HG03025 (cell line): Measurements from ENCODE around the gene RBPMS2.

Source experiments
- ATAC-seq: cut with Tn5 transposase; IDR thresholded peaks from one replicate; pipeline ENCODE4 v1.9.1; 2021; ENCODE audit warnings: mild to moderate bottlenecking, moderate library complexity; ENCODE audit not compliant: unreplicated experiment, low FRiP score

Gene RBPMS2

DNA sequence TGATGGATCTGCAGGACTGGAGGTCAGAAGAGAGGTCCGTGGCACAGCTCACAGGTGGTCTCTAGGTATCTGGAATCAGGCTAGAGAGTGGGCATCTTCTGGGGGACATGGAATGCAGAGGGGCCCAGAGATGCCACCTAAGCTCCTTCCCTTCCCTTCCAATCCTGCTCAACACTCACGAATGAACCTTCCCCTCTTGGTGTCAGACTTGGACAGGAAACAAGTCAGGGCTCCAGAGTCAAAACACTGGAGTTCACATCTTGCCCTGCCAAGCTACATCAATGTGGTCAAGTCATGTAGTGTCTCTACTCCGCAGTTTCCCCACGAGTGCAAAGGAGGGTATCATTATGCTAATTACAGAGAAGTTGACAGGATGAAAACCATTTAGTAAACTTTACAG, 16.0 kb upstream of the RBPMS2 start:
- no peak for ATAC-seq

DNA sequence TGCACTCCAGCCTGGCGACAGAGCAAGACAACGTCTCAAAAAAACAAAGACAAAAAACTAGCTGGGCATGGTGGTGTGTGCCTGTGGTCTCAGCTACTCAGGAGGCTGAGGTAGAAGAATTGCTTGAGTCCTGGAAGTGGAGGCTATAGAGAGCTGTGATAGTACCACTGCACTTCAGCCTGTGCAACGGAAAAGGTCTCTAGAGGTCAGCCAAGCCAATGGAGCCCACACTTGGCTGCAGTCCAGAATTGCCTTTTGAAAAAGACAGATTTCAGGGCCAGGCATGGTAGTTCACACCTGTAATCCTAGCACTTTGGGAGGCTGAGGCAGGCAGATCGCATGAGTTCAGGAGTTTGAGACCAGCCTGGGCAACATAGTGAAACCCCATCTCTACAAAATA, 8.4 kb upstream of the RBPMS2 start:
- no peak for ATAC-seq

GRCh38 chr15:64782751-64783150, 7.4 kb upstream of the RBPMS2 start:
- no peak for ATAC-seq

DNA sequence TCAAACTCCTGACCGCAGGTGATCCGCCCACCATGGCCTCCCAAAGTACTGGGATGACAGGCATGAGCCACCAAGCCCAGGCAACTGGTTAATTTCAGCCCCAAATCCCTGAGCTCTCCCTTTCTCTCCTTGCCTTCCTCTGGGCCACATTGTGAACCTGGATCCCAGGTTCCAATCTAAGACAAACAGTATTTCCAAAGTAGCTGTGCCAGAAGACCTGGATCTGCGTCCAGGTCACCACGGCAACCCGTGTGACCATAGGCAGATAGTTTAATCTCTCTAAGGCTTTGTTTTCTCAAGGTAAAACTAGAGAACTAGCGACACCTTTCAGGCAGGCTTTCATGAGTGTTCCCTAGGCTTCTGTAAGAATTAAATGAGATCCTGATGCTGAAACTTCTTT, 5.9 kb upstream of the RBPMS2 start:
- ATAC-seq, result no peak

GRCh38 chr15:64780600-64781156, 5.3 kb upstream of the RBPMS2 start:
- ATAC-seq, result no peak

- no peak for ATAC-seq
Observed at GRCh38 chr15:64779630-64780029, 4.2 kb upstream of the RBPMS2 start.

DNA sequence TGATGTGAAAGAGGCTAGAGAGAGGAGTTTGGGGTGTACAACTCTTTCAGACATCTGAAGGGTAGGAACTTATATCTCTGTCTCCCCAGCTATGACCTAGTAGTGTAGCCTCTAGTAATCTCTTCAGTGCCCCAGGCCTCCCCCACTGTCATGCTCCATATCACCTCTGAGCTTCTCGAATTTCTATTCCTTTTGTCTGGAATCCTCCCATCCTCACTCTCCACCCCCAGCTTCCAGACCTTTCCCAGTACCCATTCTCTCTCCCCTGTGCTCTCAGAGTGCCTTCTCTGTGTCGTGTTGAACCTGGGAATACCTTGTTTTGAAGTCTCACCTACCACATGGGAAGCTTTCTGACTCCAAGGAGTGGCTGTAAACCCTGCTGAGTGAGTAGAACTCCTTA, 3.6 kb upstream of the RBPMS2 start:
- no peak for ATAC-seq

- no peak for ATAC-seq
Observed at GRCh38 chr15:64776402-64776786, 1.0 kb upstream of the RBPMS2 start.

- no peak for ATAC-seq
Observed at GRCh38 chr15:64774629-64775493, 528 bp downstream of the RBPMS2 start.

DNA sequence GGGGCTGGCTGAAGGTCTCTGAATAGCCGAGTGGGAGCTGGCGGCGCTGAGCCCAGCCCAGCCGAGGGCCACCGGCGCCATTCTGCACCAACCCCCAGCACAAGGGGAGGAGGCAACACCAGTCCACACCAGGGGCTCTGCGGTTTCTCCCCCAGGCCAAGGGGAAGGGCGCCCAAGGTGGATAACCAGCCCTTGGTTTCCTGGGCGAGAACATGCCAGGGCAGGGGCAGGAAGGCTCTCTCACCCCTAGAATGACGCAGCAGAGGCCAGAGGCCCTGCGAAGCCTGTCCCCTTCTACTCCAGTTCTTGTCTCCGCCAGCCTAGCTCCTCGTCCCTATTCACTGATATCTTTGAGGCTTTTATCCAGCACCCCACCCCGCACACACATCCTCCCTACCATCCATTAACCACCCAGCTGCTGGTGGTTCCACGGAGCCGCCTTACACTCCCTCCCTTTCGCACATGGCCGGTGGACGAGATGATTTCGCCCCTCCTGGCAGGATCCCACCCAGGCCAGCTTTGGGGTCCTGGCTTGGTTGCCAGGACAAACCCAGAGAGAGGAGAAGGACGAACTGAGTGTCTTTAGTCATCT, 1.3 kb downstream of the RBPMS2 start:
- ATAC-seq, result no peak

GRCh38 chr15:64773606-64774005, 1.8 kb downstream of the RBPMS2 start:
- no peak for ATAC-seq

- ATAC-seq, result no peak
Observed at GRCh38 chr15:64772964-64773363, 2.4 kb downstream of the RBPMS2 start.

DNA sequence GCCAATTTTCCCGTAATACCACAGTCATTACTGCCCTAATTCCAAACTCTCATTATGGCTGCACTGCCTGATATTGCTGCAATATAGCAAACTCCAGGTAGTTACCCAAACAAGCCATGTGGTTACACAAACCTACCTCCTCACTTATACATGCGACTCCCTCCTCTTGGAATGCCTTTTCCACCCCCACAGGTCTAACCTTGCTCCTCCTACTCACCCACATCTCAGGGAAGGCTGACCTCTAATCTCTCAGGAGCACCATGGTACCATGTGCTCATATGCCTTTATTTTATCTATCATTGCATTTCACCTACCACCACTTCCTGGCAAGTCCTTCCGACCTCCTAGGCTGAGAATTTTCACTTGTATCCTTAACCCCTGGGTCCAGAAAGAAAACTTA, 2.9 kb downstream of the RBPMS2 start:
- ATAC-seq, result no peak

- ATAC-seq, result no peak
Observed at GRCh38 chr15:64770626-64771025, 4.8 kb downstream of the RBPMS2 start.

DNA sequence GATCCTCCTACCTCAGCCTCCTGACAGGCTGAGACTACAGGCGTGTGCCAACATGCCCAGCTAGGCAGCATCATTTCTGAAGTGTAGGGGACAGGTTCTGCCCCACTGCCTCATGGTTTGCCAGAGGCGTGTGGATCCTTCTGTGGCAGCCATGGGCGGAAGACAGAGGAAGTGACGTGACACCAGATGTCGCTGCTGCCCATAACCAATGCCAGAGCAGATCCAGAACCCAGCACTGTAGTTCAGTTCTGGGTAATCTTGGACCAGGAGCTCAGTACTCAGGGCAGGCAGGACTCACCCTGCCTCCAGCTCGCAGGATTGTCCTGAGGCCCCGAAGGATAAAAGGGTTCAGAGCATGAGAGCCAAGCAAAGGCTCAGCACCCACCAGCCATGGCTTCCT, 8.2 kb downstream of the RBPMS2 start:
- no peak for ATAC-seq

GRCh38 chr15:64766058-64766457, 9.3 kb downstream of the RBPMS2 start:
- no peak for ATAC-seq

- ATAC-seq, result no peak
Observed at GRCh38 chr15:64763874-64764273, 11.5 kb downstream of the RBPMS2 start.

- no peak for ATAC-seq
Observed at GRCh38 chr15:64763462-64763861, 11.9 kb downstream of the RBPMS2 start.

GRCh38 chr15:64763021-64763420, 12.4 kb downstream of the RBPMS2 start:
- ATAC-seq, result no peak

GRCh38 chr15:64762546-64762945, 12.8 kb downstream of the RBPMS2 start:
- ATAC-seq, result no peak

- ATAC-seq, result no peak
Observed at GRCh38 chr15:64761156-64761555, 14.2 kb downstream of the RBPMS2 start.

- ATAC-seq, result no peak
Observed at GRCh38 chr15:64760056-64760455, 15.3 kb downstream of the RBPMS2 start.
